HepG2 (cell line): ENCODE measurements around the gene TLX1. TPM values are rescaled to one million over a fixed set of nuclear protein-coding genes. Genes with fewer than 3 reads are reported as not detected.

Source experiments
- ATAC-seq: fragments of 200-7000 bp; cut with Tn5 transposase; 3 replicates; pipeline ENCODE4 v1.9.1; 2020; ENCODE audit warnings: mild to moderate bottlenecking, moderate library complexity
- Bru-seq: library from RNA; stranded (reverse); fragments of 400-500 nt; gene quantifications from one replicate; lab custom pipeline; 2021; lab: Mats Ljungman, UMichigan
- BruChase-seq, 2 experiments: library from RNA; stranded (reverse); fragments of 400-500 nt; gene quantifications; one replicate each; lab custom pipeline; 2021; lab: Mats Ljungman, UMichigan
- BruUV-seq: library from RNA; stranded (reverse); fragments of 400-500 nt; replicated peaks from 2 replicates; lab custom pipeline; 2021; lab: Mats Ljungman, UMichigan
- CTCF ChIA-PET: fragments of 300-600 bp; formaldehyde crosslinking; extraction: SDS; loops from one replicate; lab custom pipeline; 2021; ENCODE audit warnings: low total read pairs, inconsistent platforms, low intra/inter-chr PET ratio; lab: Yijun Ruan, JAX
- POLR2A ChIA-PET: fragments of 350-600 bp; sonication (Branson Sonifier 250); formaldehyde crosslinking; loops from one replicate; lab custom pipeline; 2020; ENCODE audit warnings: antibody characterized with exemption, inconsistent platforms; lab: Yijun Ruan, JAX
- DNase-seq: peaks from one replicate; pipeline ENCODE4 v3.0.0-alpha.2; 2015; ENCODE audit warnings: low spot score
- FAIRE-seq: peaks from 3 replicates; lab custom pipeline; 2011; peaks lifted over from hg19 to GRCh38; lab: Jason Lieb, UNC
- H2AFZ ChIP-seq: one replicate; pipeline ENCODE4 v1.6.1; 2011; ENCODE audit warnings: low read length, inconsistent platforms
- H3K27ac ChIP-seq: fragments of 300-600 bp; 3 replicates; pipeline ENCODE4 v1.8.0; 2011; ENCODE audit warnings: mixed run types, mild to moderate bottlenecking, mixed read lengths, low read length, inconsistent platforms; ENCODE audit not compliant: insufficient read depth; ENCODE audit errors: extremely low read length
- H3K27me3 ChIP-seq, 2 experiments: fragments of 200-600 bp in 1 of 2; 2 replicates in 1 of 2; 3 replicates in 1 of 2; pipeline versions ENCODE4 v1.6.0 to v1.8.0; 2011; ENCODE audit warnings: low read length in 2 of 2, mild to moderate bottlenecking in 2 of 2, moderate library complexity in 2 of 2, inconsistent platforms in 1 of 2; ENCODE audit not compliant: insufficient read depth in 2 of 2, control insufficient read depth in 1 of 2
- H3K36me3 ChIP-seq, 2 experiments: fragments of 200-600 bp in 1 of 2; replicated peaks in 1 of 2; 2 replicates in 1 of 2; 3 replicates in 1 of 2; pipeline versions ENCODE4 v1.5.1 to v1.8.0; 2011; ENCODE audit warnings: low read length in 2 of 2, inconsistent platforms in 1 of 2; ENCODE audit not compliant: insufficient read depth in 2 of 2, control insufficient read depth in 1 of 2
- H3K4me1 ChIP-seq: 2 replicates; pipeline ENCODE4 v1.5.1; 2012; ENCODE audit warnings: low read length, inconsistent platforms; ENCODE audit not compliant: insufficient read depth
- H3K4me2 ChIP-seq: 2 replicates; pipeline ENCODE4 v1.6.0; 2011; ENCODE audit warnings: low read depth, low read length, inconsistent platforms
- H3K4me3 ChIP-seq, 3 experiments: fragments of 200-600 bp in 1 of 3; sonication (generic), shearing (Covaris generic) in 1 of 3; replicated peaks in 1 of 3; 2 replicates each; pipeline ENCODE4 v1.5.1; 2011 to 2016; ENCODE audit warnings: low read length in 3 of 3, inconsistent platforms in 2 of 3, low read depth in 2 of 3, mild to moderate bottlenecking in 2 of 3, control low read depth in 1 of 3, mixed read lengths in 1 of 3; ENCODE audit not compliant: insufficient read depth in 1 of 3
- H3K79me2 ChIP-seq: one replicate; pipeline ENCODE4 v1.6.1; 2011; ENCODE audit warnings: low read length, inconsistent platforms; ENCODE audit not compliant: insufficient read depth
- H3K9ac ChIP-seq: 2 replicates; pipeline ENCODE4 v1.6.0; 2011; ENCODE audit warnings: mild to moderate bottlenecking, low read depth, low read length, inconsistent platforms; ENCODE audit not compliant: insufficient read depth
- H3K9me3 ChIP-seq: 2 replicates; pipeline ENCODE4 v1.5.1; 2012; ENCODE audit warnings: mild to moderate bottlenecking, low read length
- H4K20me1 ChIP-seq: 2 replicates; pipeline ENCODE4 v1.6.0; 2011; ENCODE audit warnings: inconsistent platforms, mild to moderate bottlenecking, low read length, moderate library complexity; ENCODE audit not compliant: insufficient read depth
- BRD4 ChIP-seq: sonication (generic); formaldehyde crosslinking; IDR thresholded peaks from 2 replicates; pipeline ENCODE4 v1.4.0; 2020; ENCODE audit warnings: missing genetic modification reagents
- KDM5B ChIP-seq: sonication (generic); formaldehyde crosslinking; IDR thresholded peaks from 2 replicates; pipeline ENCODE4 v1.4.0; 2020; ENCODE audit warnings: missing genetic modification reagents, mild to moderate bottlenecking, borderline replicate concordance
- NPAS2 ChIP-seq: sonication (generic); formaldehyde crosslinking; IDR thresholded peaks from 2 replicates; pipeline ENCODE4 v1.8.0; 2022; ENCODE audit warnings: mild to moderate bottlenecking, missing genetic modification reagents, borderline replicate concordance
- PCBP1 ChIP-seq: fragments of 200-400 bp; formaldehyde crosslinking; IDR thresholded peaks from 2 replicates; pipeline ENCODE4 v1.6.1; 2017; ENCODE audit warnings: mild to moderate bottlenecking, low read depth, low read length, borderline replicate concordance
- SNAI1 ChIP-seq: sonication (generic); formaldehyde crosslinking; IDR thresholded peaks from 2 replicates; pipeline ENCODE4 v1.5.0; 2020; ENCODE audit warnings: mild to moderate bottlenecking, missing genetic modification reagents, borderline replicate concordance
- SP4 ChIP-seq: sonication (generic); formaldehyde crosslinking; IDR thresholded peaks from 2 replicates; pipeline ENCODE4 v1.8.1; 2023; ENCODE audit warnings: mild to moderate bottlenecking, missing genetic modification reagents
- ZFP37 ChIP-seq: sonication (generic); formaldehyde crosslinking; IDR thresholded peaks from 2 replicates; pipeline ENCODE4 v1.4.0; 2020; ENCODE audit warnings: missing genetic modification reagents, borderline replicate concordance
- ZNF232 ChIP-seq: sonication (generic); formaldehyde crosslinking; IDR thresholded peaks from 2 replicates; pipeline ENCODE4 v1.4.0; 2020; ENCODE audit warnings: missing genetic modification reagents, borderline replicate concordance
- ZNF564 ChIP-seq: sonication (generic); formaldehyde crosslinking; IDR thresholded peaks from 2 replicates; pipeline ENCODE4 v1.8.1; 2023; ENCODE audit warnings: mild to moderate bottlenecking, missing genetic modification reagents
- ZNF607 ChIP-seq: sonication (generic); formaldehyde crosslinking; IDR thresholded peaks from 2 replicates; pipeline ENCODE4 v1.5.1; 2020; ENCODE audit warnings: missing genetic modification reagents, mild to moderate bottlenecking, borderline replicate concordance
- ZNF746 ChIP-seq: sonication (generic); formaldehyde crosslinking; IDR thresholded peaks from 2 replicates; pipeline ENCODE4 v1.8.0; 2022; ENCODE audit warnings: mild to moderate bottlenecking, missing genetic modification reagents
- ZNF776 ChIP-seq: sonication (generic); formaldehyde crosslinking; IDR thresholded peaks from 2 replicates; pipeline ENCODE4 v1.4.0; 2020; ENCODE audit warnings: mild to moderate bottlenecking, missing genetic modification reagents
- WGBS: methylation state at CpG from one replicate; pipeline ENCODE4 v1.1.6; 2017; ENCODE audit warnings: low lambda C conversion rate; 5-methylcytosine and 5-hydroxymethylcytosine counted together
- in situ Hi-C: cut with HindIII; loops from 2 replicates; pipeline ENCODE4 v1.10.0; 2017; ENCODE audit warnings: low pct_unique_long_range_greater_than_20kb; ENCODE audit not compliant: extremely low pct_ligation_motif_present
- intact Hi-C: fragments of 100-400 bp; cut with micrococcal nuclease; formaldehyde crosslinking; loops from one replicate; pipeline ENCODE4 v1.10.0; 2022; ENCODE audit not compliant: unreplicated experiment
- long read RNA-seq, 2 experiments: library from RNA in 1 of 2; library from polyadenylated mRNA in 1 of 2; stranded (forward) in 1 of 2; unstranded in 1 of 2; transcript quantifications; one replicate each; pipeline ENCODE4 v2.0.0, GENCODE V29; 2019 to 2022
- polyA minus RNA-seq, 3 experiments: library from RNA; depleted of rRNA, polyadenylated mRNA; stranded (reverse); fragments of >200 nt; gene quantifications; 2 replicates each; pipeline ENCODE4 v1.2.3, GENCODE V29; 2011; ENCODE audit warnings: low replicate concordance in 1 of 3
- polyA plus RNA-seq, 8 experiments: library from polyadenylated mRNA; depleted of rRNA in 3 of 8; stranded (reverse) in 7 of 8; unstranded in 1 of 8; fragments of >200 nt; fragmentation: Illumina TruSeq in 4 of 8; extraction: Trizol in 4 of 8; gene quantifications; 2 replicates each; pipeline versions ENCODE4 v1.2.1 to v1.2.3, GENCODE V29; 2011 to 2016; ENCODE audit warnings: low read depth in 4 of 8, missing spikeins in 1 of 8, mixed read lengths in 1 of 8; ENCODE audit not compliant: insufficient read depth in 1 of 8
- total RNA-seq, 5 experiments: library from RNA; depleted of rRNA; stranded (reverse); fragments of >200 nt; fragmentation: Illumina TruSeq; extraction: Trizol; gene quantifications; 2 replicates each; pipeline ENCODE4 v1.2.3, GENCODE V29; 2016; ENCODE audit warnings: low read depth in 1 of 5
- TF ChIP-seq, protein P1 (sequence below): sonication (generic); formaldehyde crosslinking; IDR thresholded peaks from 2 replicates; pipeline ENCODE4 v1.4.0; 2020; ENCODE audit warnings: mild to moderate bottlenecking, missing genetic modification reagents

The TLX1 gene
- 0.07 TPM in 2 replicates for total RNA-seq (2016; rRNA removed; fragmentation: Illumina TruSeq; extraction: Trizol)
- not detected in 2 replicates for total RNA-seq (2016; cell fraction: cytosol; rRNA removed; fragmentation: Illumina TruSeq; extraction: Trizol; ENCODE audit: low read depth)
- 0.09 TPM in 1 of 2 replicates, not detected in the other for total RNA-seq (2016; cell fraction: insoluble cytoplasmic fraction; rRNA removed; fragmentation: Illumina TruSeq; extraction: Trizol)
- 0.10 TPM in 1 of 2 replicates, not detected in the other for total RNA-seq (2016; cell fraction: membrane; rRNA removed; fragmentation: Illumina TruSeq; extraction: Trizol)
- 0.13 and 0.22 TPM in 2 replicates for total RNA-seq (2016; cell fraction: nucleus; rRNA removed; fragmentation: Illumina TruSeq; extraction: Trizol)
- 0.20 and 0.26 TPM in 2 replicates for polyA plus RNA-seq (2011; rRNA removed)
- 0.15 and 0.16 TPM in 2 replicates for polyA plus RNA-seq (2011; cell fraction: cytosol; rRNA removed)
- polyA plus RNA-seq (2011; cell fraction: nucleus; rRNA removed), result 0.87 and 1.6 TPM in 2 replicates
- 0.09 and 0.21 TPM in 2 replicates for polyA plus RNA-seq (2012)
- polyA plus RNA-seq (2016; cell fraction: cytosol; fragmentation: Illumina TruSeq; extraction: Trizol; ENCODE audit: low read depth), result 0.05 and 0.09 TPM in 2 replicates
- 0.08 TPM in 1 of 2 replicates, not detected in the other for polyA plus RNA-seq (2016; cell fraction: insoluble cytoplasmic fraction; fragmentation: Illumina TruSeq; extraction: Trizol; ENCODE audit: low read depth)
- 0.16 TPM in 1 of 2 replicates, not detected in the other for polyA plus RNA-seq (2016; cell fraction: membrane; fragmentation: Illumina TruSeq; extraction: Trizol; ENCODE audit: low read depth)
- polyA plus RNA-seq (2016; cell fraction: nucleus; fragmentation: Illumina TruSeq; extraction: Trizol; ENCODE audit: insufficient read depth, low read depth), result not detected in 2 replicates
- 1.3 TPM in 1 of 2 replicates, not detected in the other for polyA minus RNA-seq (2011; rRNA and poly(A)+ RNA removed; ENCODE audit: low replicate concordance)
- not detected in 2 replicates for polyA minus RNA-seq (2011; cell fraction: cytosol; rRNA and poly(A)+ RNA removed)
- polyA minus RNA-seq (2011; cell fraction: nucleus; rRNA and poly(A)+ RNA removed), result 0.13 TPM in 1 of 2 replicates, not detected in the other
- Bru-seq, nascent RNA, result percentile 27 among the genes with signal in this experiment
- BruChase-seq, experiment 1, labeled RNA remaining after a 6-hour chase, result percentile 34 among the genes with signal in this experiment
- BruChase-seq, experiment 2, labeled RNA remaining after a 2-hour chase, result percentile 32 among the genes with signal in this experiment
- long read RNA-seq, experiment 1, result 0 reads
- long read RNA-seq, experiment 2, result 0 reads

DNA sequence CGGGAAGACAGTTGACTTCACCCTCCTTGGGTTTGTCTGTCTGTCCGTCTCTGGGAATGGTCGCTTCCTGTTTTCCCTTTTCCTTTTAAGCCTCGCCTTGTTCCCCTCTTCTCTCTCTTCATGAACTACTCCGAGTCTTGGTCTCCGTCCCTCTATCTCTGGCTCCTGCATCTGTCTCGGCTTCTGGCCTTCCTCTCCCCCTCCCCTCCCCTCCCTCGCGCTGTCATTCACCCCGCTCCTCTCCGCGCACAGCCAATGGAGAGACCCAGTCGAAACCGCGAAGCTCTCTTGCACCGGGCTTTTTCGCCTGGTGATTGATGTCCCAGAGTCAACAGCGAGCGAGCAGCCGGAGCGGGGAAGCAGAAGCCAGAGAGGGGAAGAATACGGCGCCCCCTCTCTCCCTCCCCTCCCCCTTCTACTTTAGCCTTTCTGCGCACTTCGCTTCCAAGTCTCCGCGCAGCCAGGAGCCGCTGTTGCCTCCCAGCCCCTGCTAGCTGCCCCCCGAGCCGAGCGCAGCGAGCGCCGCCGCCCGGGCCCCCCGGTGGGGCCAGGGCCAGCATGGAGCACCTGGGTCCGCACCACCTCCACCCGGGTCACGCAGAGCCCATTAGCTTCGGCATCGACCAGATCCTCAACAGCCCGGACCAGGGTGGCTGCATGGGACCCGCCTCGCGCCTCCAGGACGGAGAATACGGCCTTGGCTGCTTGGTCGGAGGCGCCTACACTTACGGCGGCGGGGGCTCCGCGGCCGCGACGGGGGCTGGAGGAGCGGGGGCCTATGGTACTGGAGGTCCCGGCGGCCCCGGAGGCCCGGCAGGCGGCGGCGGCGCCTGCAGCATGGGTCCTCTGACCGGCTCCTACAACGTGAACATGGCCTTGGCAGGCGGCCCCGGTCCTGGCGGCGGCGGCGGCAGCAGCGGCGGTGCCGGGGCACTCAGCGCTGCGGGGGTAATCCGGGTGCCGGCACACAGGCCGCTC is at the start of gene TLX1:
Gene TLX1 (plus strand): TSS at position 317 of the 978 bp plus-strand sequence. CDS start 242 bp downstream, at position 559.
- peaks cover 17 to 59% of the 10 kb centered on the region in 2 experiments for H3K27me3 ChIP-seq
- ATAC-seq, result peak; percentile 76
- peak within 1 kb of the TSS; percentile 31 to 68 (median 47); a peak in 3 of 6 replicates for H3K4me3 ChIP-seq
- ChIA-PET POLR2A (interaction anchor here (1.6 kb wide), 1 partner anchor 11 kb away, joined by 3 read pairs; no protein-coding TSS in a partner anchor), CTCF (no interaction called here)
- BruUV-seq, result no TSS peak
- H3K9me3 ChIP-seq, result no peaks in the 10 kb centered on the region
- in situ Hi-C loops (no loop called here), intact Hi-C loops (no loop called here)
- H3K36me3 ChIP-seq, result no peaks in the 10 kb centered on the region
- no peaks in the 10 kb centered on the region for H4K20me1 ChIP-seq
- H3K79me2 ChIP-seq, result no peaks in the 10 kb centered on the region
- DNase-seq, result no peak
- no peak within 1 kb of the TSS for H3K27ac ChIP-seq
- no peak within 1 kb of the TSS for H2AFZ ChIP-seq
- 6% methylated on average over 43 of the region's 83 CpGs for WGBS
- FAIRE-seq, result no peak
- H3K9ac ChIP-seq, result no peak within 1 kb of the TSS
- H3K4me1 ChIP-seq, result peaks cover 25% of the 10 kb centered on the region
- peak within 1 kb of the TSS; percentile 68 for H3K4me2 ChIP-seq
- TF ChIP-seq ZNF776, result no peak
- no peak for TF ChIP-seq ZFP37 (CRISPR knock-in tag)
- no peak for TF ChIP-seq ZNF607 (CRISPR knock-in tag)
- peak; percentile 38; the same call in 1 of the 2 replicates for TF ChIP-seq KDM5B (CRISPR knock-in tag)
- TF ChIP-seq ZNF746 (CRISPR knock-in tag), result no peak
- no peak for TF ChIP-seq SP4 (CRISPR knock-in tag)
- TF ChIP-seq BRD4 (CRISPR knock-in tag), result no peak
- TF ChIP-seq, protein P1, sequence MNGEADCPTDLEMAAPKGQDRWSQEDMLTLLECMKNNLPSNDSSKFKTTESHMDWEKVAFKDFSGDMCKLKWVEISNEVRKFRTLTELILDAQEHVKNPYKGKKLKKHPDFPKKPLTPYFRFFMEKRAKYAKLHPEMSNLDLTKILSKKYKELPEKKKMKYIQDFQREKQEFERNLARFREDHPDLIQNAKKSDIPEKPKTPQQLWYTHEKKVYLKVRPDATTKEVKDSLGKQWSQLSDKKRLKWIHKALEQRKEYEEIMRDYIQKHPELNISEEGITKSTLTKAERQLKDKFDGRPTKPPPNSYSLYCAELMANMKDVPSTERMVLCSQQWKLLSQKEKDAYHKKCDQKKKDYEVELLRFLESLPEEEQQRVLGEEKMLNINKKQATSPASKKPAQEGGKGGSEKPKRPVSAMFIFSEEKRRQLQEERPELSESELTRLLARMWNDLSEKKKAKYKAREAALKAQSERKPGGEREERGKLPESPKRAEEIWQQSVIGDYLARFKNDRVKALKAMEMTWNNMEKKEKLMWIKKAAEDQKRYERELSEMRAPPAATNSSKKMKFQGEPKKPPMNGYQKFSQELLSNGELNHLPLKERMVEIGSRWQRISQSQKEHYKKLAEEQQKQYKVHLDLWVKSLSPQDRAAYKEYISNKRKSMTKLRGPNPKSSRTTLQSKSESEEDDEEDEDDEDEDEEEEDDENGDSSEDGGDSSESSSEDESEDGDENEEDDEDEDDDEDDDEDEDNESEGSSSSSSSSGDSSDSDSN (CRISPR knock-in tag), result peak; percentile 55; the same call in 1 of the 2 replicates
- TF ChIP-seq PCBP1, result 0 out of 2 replicates have a peak, but pooled peaks have one; percentile 48
- TF ChIP-seq ZNF232, result no peak
- no peak for TF ChIP-seq SNAI1 (CRISPR knock-in tag)
- no peak for TF ChIP-seq ZNF564 (CRISPR knock-in tag)
- no peak for TF ChIP-seq NPAS2
